HFFc6 (cell line): ENCODE results near the gene IQGAP3. TPM values are rescaled to one million over a fixed set of nuclear protein-coding genes. Genes with fewer than 3 reads are reported as not detected.
A peak's percentile ranks its signal among the peaks of the same experiment; 100 is the strongest.
"Not testable (repeated sequence)": the region's sequence is repeated elsewhere in the genome, so short reads cannot be mapped to it uniquely, and the experiment has no call there.

Experiments used
- DNase-seq: peaks from one replicate; pipeline ENCODE4 v3.0.0-alpha.2; 2018
- H3K27ac Mint-ChIP-seq: 2 replicates; pipeline ENCODE4 v1.8.0; 2020; ENCODE audit warnings: mild to moderate bottlenecking, mixed read lengths
- H3K27me3 Mint-ChIP-seq: 2 replicates; pipeline ENCODE4 v1.8.0; 2021; ENCODE audit warnings: mild to moderate bottlenecking, moderate library complexity, mixed read lengths; ENCODE audit not compliant: insufficient read depth
- H3K36me3 Mint-ChIP-seq: 2 replicates; pipeline ENCODE4 v1.8.0; 2021; ENCODE audit warnings: low read depth, mixed read lengths
- H3K4me1 Mint-ChIP-seq: 2 replicates; pipeline ENCODE4 v1.8.0; 2020; ENCODE audit warnings: low read depth, mixed read lengths
- H3K4me3 Mint-ChIP-seq: 2 replicates; pipeline ENCODE4 v1.8.0; 2020; ENCODE audit warnings: mild to moderate bottlenecking, moderate library complexity, mixed read lengths
- H3K9me3 Mint-ChIP-seq: 2 replicates; pipeline ENCODE4 v1.8.0; 2020; ENCODE audit warnings: mild to moderate bottlenecking, mixed read lengths
- total RNA-seq, 6 experiments: library from RNA; stranded (reverse); fragmentation: NEBNext Ultra II Directional; extraction: Animal tissue kit (Norgen Biotek cat#: 25700); gene quantifications; 2 replicates in 1 of 6; 3 replicates in 5 of 6; pipeline ENCODE4 v1.2.3, GENCODE V29; 2021
- TF ChIP-seq, protein P1 (sequence below): fragments of 200-600 bp; sonication (generic); IDR thresholded peaks from 2 replicates; pipeline ENCODE4 v1.5.0; 2021; ENCODE audit warnings: antibody characterized with exemption, mild to moderate bottlenecking

The IQGAP3 gene
- total RNA-seq, 6 experiments from 2014 or later: 13.9 to 33.3 (median 29.0) TPM

- H3K9me3 Mint-ChIP-seq: no peaks in the 10 kb centered on the region
- H3K27ac Mint-ChIP-seq: no peak overlapping the region
- no peak overlapping the region for H3K4me3 Mint-ChIP-seq
- peaks cover 31% of the 10 kb centered on the region for H3K36me3 Mint-ChIP-seq
- TF ChIP-seq, protein P1, sequence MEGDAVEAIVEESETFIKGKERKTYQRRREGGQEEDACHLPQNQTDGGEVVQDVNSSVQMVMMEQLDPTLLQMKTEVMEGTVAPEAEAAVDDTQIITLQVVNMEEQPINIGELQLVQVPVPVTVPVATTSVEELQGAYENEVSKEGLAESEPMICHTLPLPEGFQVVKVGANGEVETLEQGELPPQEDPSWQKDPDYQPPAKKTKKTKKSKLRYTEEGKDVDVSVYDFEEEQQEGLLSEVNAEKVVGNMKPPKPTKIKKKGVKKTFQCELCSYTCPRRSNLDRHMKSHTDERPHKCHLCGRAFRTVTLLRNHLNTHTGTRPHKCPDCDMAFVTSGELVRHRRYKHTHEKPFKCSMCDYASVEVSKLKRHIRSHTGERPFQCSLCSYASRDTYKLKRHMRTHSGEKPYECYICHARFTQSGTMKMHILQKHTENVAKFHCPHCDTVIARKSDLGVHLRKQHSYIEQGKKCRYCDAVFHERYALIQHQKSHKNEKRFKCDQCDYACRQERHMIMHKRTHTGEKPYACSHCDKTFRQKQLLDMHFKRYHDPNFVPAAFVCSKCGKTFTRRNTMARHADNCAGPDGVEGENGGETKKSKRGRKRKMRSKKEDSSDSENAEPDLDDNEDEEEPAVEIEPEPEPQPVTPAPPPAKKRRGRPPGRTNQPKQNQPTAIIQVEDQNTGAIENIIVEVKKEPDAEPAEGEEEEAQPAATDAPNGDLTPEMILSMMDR: no peak
- no peaks in the 10 kb centered on the region for H3K27me3 Mint-ChIP-seq
- no peak for DNase-seq
- peaks cover 26% of the 10 kb centered on the region for H3K4me1 Mint-ChIP-seq
Observed at GRCh38 chr1:156555715-156556114, 16.6 kb downstream of the IQGAP3 start.

DNA sequence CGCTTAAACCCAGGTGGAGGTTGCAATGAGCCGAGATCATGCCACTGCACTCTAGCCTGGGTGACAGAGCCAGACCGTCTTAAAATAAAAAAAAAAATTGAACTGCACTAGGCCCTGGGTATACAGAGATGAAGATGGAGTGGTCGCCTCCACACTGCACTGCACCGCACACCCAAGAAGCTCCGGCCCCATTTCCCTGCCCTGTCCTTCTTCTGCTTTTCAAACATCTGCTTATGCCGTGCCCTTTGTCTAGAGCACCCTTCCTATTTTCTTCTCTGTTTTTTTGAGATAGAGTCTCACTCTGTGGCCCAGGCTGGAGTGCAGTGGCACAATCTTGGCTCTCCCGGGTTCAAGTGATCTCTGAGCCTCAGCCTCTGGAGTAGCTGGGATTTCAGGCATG, 17.4 kb downstream of the IQGAP3 start:
- TF ChIP-seq, protein P1: no peak
- Mint-ChIP-seq H3K9me3 (no peaks in the 10 kb centered on the region), H3K36me3 (peaks cover 31% of the 10 kb centered on the region), H3K4me3 (no peak overlapping the region), H3K27ac (no peak overlapping the region), H3K4me1 (peaks cover 23% of the 10 kb centered on the region), H3K27me3 (no peaks in the 10 kb centered on the region)
- no peak for DNase-seq

DNA sequence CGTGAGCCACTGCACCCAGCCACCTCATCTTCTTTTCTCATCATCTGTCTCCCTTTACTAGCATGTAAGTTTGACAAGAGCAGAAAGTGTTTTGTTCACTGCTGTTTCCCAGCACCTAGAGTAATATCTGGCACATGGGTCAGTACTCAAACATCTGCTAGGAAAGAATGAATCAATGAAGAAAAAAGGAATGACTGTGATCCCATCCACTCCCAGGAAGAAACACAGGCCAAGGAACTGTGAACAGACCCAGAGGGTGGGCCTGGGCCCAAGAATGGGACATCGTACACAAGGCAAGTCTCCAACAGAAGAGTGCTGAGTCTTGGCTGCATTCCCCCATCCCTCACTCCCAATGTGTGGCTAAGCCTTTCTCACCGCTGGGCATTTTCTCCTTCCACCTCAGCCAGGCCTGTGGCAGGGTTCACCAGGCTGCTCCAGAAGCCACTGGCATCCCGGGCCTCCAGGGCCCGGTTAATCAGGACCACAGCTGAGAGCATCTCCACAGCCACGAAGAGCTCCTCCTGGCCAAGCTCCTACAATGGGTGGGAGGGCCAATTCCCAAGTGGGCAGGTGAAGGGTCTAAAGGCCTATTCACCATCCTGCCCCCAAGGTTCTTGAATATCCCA, 18.4 kb downstream of the IQGAP3 start:
- H3K27me3 Mint-ChIP-seq: no peaks in the 10 kb centered on the region
- DNase-seq: no peak
- peaks cover 18% of the 10 kb centered on the region for H3K4me1 Mint-ChIP-seq
- no peaks in the 10 kb centered on the region for H3K9me3 Mint-ChIP-seq
- no peak overlapping the region for H3K27ac Mint-ChIP-seq
- H3K4me3 Mint-ChIP-seq: no peak overlapping the region
- peaks cover 26% of the 10 kb centered on the region for H3K36me3 Mint-ChIP-seq
- TF ChIP-seq, protein P1: no peak

DNA sequence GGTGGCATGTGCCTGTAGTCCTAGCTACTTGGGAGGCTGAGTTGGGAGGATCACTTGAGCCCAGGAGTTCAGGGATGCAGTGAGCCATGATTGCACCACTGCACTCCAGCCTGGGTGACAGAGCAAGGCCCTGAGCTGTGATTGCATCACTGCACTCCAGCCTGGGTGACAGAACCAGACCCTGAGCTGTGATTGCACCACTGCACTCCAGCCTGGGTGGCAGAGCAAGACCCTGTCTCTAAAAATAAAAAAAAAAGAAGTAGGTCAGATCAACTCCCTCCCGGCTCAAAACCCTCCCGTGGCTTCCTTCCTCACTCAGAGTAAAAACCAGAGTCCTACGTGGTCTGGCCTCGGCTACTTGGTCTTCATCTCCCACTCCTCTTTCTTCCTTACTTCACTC, 19.4 kb downstream of the IQGAP3 start:
- not testable (repeated sequence) for DNase-seq, H3K9me3 Mint-ChIP-seq, H3K27me3 Mint-ChIP-seq, H3K4me3 Mint-ChIP-seq
- Mint-ChIP-seq H3K4me1 (peaks cover 18% of the 10 kb centered on the region), H3K36me3 (peaks cover 26% of the 10 kb centered on the region), H3K27ac (peak overlapping the region; percentile 14; the same call in 1 of the 2 replicates)

GRCh38 chr1:156552518-156552917, 19.8 kb downstream of the IQGAP3 start:
- H3K4me3 Mint-ChIP-seq: no peak overlapping the region
- H3K4me1 Mint-ChIP-seq: peaks cover 18% of the 10 kb centered on the region
- H3K9me3 Mint-ChIP-seq: no peaks in the 10 kb centered on the region
- DNase-seq: no peak
- peak overlapping the region; percentile 6; the same call in 1 of the 2 replicates for H3K27ac Mint-ChIP-seq
- peaks cover 26% of the 10 kb centered on the region for H3K36me3 Mint-ChIP-seq
- TF ChIP-seq, protein P1: no peak
- no peaks in the 10 kb centered on the region; the same call in 1 of the 2 replicates for H3K27me3 Mint-ChIP-seq

DNA sequence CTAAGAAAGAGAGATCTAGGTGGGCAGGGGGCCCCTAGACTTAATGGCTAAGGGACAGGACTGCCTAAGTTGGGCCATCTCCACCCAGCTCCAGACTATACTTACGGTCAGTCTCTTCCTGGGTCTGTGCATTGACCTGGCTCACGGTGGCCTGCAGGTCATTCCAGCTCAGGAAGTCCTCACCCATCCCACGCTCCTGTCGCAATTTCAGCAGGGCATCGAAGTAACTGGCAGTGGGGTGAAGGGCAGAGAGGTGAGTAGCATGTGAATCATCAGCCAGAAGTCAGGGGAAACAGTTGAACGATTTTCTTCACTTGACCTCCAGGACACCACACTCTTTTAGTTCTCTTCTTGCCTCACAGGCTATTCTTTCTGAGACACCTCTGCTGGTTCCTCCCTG, 20.5 kb downstream of the IQGAP3 start:
- TF ChIP-seq, protein P1: no peak
- Mint-ChIP-seq H3K27ac (peak overlapping the region; percentile 6; the same call in 1 of the 2 replicates), H3K9me3 (no peaks in the 10 kb centered on the region), H3K4me3 (no peak overlapping the region), H3K36me3 (peaks cover 26% of the 10 kb centered on the region), H3K27me3 (no peaks in the 10 kb centered on the region; the same call in 1 of the 2 replicates), H3K4me1 (peaks cover 18% of the 10 kb centered on the region)
- DNase-seq: no peak
